NCI-H1092 treated with DMSO at 0.1 percent for 48 hours (cell line): ENCODE measurements around the gene PCAT6.
A peak's percentile ranks its signal among the peaks of the same experiment; 100 is the strongest.

Experiments
- DNase-seq: peaks from one replicate; lab custom pipeline; 2025; lab: John Stamatoyannopoulos, UW

PCAT6 gene

GRCh38 chr1:202848191-202848542 lies 37.4 kb downstream of the PCAT6 start:
- no peak for DNase-seq

GRCh38 chr1:202850593-202851362 lies 40.0 kb downstream of the PCAT6 start:
- DNase-seq: no peak

- peak; percentile 10 for DNase-seq
These were observed 41.6 kb downstream of the PCAT6 start for GRCh38 chr1:202852163-202852904.

DNA sequence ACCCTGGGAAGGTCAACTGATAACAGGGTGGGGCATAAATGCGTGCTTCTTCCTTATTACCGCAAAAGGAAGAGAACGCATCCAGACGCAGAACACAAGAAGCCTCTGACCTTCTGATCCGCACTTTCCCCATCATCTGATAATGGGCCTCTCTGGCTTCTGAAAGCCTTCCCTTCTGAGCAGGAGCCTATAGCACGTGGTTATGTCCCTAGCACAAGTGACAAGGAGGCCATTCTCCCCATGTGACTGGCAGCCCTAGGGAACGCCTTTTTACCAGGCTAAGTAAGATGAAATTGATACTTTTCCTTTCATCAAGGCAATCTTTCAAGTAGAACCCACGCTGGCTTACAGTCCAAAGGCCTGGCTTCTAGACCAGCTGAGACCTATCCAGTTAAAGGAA lies 44.0 kb downstream of the PCAT6 start:
- DNase-seq: no peak

DNA sequence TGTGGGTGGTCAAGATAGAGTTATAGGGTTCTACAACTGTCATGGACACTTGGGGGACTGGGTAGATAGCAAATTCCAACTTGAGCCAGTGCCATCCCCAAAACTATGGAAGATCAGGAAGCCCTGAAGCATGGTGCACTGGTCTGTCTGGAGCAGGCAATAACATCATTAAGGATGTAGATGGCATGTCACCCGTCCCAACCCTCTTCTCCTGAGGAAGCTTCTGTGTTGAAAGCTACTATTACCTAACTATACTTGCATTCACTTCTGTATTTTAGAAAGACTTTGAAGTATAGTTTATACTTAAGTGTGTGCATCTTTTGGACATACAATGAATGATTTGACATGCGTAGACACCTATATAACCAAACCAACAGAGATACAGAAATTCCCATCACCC lies 45.3 kb downstream of the PCAT6 start:
- DNase-seq: no peak

GRCh38 chr1:202857136-202857610 lies 46.4 kb downstream of the PCAT6 start:
- no peak for DNase-seq

- no peak for DNase-seq
These were observed 47.6 kb downstream of the PCAT6 start for GRCh38 chr1:202858331-202858730.

- DNase-seq: no peak
These were observed 48.1 kb downstream of the PCAT6 start for GRCh38 chr1:202858789-202859414.

DNA sequence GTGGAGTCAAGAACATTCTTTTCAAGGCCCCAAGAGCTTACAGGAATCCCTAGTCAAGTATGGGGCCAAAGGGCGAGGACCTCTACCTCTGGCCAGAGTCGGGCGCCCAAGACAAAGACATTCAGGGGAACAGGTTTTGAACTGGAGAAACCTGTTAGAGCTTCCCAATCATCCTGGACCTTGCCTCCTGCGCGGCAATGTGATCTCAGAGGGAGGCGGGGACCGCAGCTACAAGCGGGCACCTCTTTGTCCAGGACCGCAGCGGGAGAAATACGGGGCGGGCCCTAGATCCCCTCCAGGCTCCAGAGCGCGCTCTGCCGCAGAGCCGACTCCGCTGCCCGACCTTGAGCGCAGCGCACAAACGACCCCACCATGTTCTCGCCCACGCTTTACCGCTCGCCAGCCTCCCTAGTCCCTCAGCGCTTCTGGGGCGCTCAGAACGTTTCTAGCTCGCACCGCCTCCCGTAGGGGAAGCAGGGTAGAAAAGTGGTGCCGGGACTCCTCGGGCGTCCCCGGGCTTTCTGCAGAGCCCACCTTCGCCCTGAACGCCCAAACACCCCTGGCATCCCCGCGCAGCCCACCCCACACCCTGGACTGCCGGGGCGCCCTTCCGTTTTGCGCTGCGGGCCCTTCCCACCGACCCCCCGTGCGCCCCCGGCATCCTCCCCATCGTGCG lies 50.1 kb downstream of the PCAT6 start:
- DNase-seq: peak; percentile 68
